Nephron (organoid): ENCODE data around the gene AIF1.

Experiments used
- H3K27ac Mint-ChIP-seq, 3 experiments: 2 replicates each; pipeline ENCODE4 v1.8.0; 2020; ENCODE audit warnings: mixed read lengths in 3 of 3, mild to moderate bottlenecking in 2 of 3, moderate library complexity in 1 of 3
- H3K27me3 Mint-ChIP-seq: 2 replicates; pipeline ENCODE4 v1.8.0; 2021; ENCODE audit warnings: low read depth, mild to moderate bottlenecking, moderate library complexity, mixed read lengths
- H3K36me3 Mint-ChIP-seq: 2 replicates; pipeline ENCODE4 v1.8.0; 2020; ENCODE audit warnings: low read depth, mixed read lengths
- H3K4me1 Mint-ChIP-seq: 2 replicates; pipeline ENCODE4 v1.8.0; 2020; ENCODE audit warnings: mixed read lengths
- H3K4me3 Mint-ChIP-seq, 3 experiments: 2 replicates each; pipeline ENCODE4 v1.8.0; 2020; ENCODE audit warnings: mild to moderate bottlenecking in 3 of 3, mixed read lengths in 3 of 3, moderate library complexity in 2 of 3
- H3K9me3 Mint-ChIP-seq: 2 replicates; pipeline ENCODE4 v1.8.0; 2020; ENCODE audit warnings: mixed read lengths
- TF ChIP-seq, protein P1 (sequence below), 3 experiments: fragments of 200-600 bp; sonication (generic); IDR thresholded peaks; one replicate each; pipeline ENCODE4 v1.5.0; 2021; ENCODE audit warnings: antibody characterized with exemption in 3 of 3; ENCODE audit not compliant: unreplicated experiment in 3 of 3

Gene AIF1

DNA sequence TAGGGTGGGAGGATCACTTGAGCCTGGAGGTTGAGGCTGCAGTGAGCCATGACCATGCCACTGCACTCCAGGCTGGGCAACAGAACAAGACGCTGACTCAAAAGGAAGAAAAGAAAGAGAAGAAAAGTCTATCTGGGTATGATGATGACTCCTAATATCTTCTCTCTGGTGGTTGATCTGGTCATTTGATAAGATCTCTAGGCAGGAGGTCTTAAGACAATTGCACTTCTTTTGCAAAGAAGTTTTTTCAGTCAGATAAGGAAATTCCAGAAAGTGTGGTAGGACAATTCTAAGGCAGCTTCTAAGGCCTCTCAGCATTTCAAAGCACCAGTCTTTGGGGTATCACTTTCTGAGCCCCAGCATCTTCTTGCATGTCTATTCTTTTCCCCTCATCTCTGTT is 7.7 kb upstream of the AIF1 start:
- no peaks in the 10 kb centered on the region for H3K36me3 Mint-ChIP-seq
- no peak overlapping the region for H3K4me3 Mint-ChIP-seq
- H3K9me3 Mint-ChIP-seq = no peaks in the 10 kb centered on the region
- H3K27me3 Mint-ChIP-seq = no peaks in the 10 kb centered on the region
- H3K4me1 Mint-ChIP-seq = peaks cover 15% of the 10 kb centered on the region
- H3K27ac Mint-ChIP-seq = no peak overlapping the region
- TF ChIP-seq, protein P1, sequence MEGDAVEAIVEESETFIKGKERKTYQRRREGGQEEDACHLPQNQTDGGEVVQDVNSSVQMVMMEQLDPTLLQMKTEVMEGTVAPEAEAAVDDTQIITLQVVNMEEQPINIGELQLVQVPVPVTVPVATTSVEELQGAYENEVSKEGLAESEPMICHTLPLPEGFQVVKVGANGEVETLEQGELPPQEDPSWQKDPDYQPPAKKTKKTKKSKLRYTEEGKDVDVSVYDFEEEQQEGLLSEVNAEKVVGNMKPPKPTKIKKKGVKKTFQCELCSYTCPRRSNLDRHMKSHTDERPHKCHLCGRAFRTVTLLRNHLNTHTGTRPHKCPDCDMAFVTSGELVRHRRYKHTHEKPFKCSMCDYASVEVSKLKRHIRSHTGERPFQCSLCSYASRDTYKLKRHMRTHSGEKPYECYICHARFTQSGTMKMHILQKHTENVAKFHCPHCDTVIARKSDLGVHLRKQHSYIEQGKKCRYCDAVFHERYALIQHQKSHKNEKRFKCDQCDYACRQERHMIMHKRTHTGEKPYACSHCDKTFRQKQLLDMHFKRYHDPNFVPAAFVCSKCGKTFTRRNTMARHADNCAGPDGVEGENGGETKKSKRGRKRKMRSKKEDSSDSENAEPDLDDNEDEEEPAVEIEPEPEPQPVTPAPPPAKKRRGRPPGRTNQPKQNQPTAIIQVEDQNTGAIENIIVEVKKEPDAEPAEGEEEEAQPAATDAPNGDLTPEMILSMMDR (IDR thresholded peaks at IDR 0.05; ENCODE audit: unreplicated experiment in 3 of 3) = no peak

DNA sequence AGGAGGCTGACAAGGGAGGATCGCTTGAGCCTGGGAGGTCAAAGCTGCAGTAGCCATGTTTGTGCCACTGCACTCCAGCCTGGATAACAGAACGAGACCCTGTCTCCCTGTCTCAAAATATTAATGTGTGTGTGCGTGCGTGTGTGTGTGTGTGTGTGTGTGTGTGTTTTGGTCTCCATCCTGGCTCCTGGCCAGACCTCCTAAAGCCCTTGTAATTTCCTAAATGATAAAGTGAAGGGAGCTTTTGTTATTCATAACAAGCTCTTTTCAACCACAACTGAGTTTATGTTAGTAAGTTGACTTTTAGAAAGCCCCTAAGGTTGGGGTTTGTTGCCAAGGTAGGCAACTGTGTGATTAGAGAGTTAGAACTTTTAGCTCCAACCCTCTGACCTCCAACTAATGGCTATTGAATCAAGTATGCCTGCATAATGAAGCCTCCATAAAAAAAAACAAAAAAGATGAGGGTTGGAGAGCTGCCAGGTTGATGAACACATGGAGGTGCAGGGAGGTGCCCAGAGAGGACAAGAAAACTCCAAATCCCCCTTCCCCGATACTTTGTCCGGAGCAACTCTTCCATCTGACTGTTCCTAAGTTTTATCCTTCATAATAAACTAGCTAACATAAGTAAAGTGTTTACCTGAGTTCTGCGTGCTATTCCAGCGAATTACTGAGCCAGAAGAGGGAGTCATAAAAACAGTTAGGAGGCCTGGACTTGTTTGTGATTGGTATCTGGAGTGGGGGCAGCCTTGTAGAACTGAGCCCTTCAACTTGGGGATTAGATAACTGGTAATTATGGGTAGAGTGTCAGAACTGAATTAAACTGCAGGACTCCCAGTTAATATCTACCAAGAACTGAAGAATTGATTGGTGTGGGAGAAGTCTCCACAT is 5.3 kb upstream of the AIF1 start:
- peaks cover 17% of the 10 kb centered on the region for H3K4me1 Mint-ChIP-seq
- H3K4me3 Mint-ChIP-seq = no peak overlapping the region
- TF ChIP-seq, protein P1 (IDR thresholded peaks at IDR 0.05; ENCODE audit: unreplicated experiment in 3 of 3) = no peak
- H3K36me3 Mint-ChIP-seq = no peaks in the 10 kb centered on the region
- H3K9me3 Mint-ChIP-seq = no peaks in the 10 kb centered on the region
- no peaks in the 10 kb centered on the region for H3K27me3 Mint-ChIP-seq
- H3K27ac Mint-ChIP-seq = peak overlapping the region; percentile 64 to 87 (median 83)

DNA sequence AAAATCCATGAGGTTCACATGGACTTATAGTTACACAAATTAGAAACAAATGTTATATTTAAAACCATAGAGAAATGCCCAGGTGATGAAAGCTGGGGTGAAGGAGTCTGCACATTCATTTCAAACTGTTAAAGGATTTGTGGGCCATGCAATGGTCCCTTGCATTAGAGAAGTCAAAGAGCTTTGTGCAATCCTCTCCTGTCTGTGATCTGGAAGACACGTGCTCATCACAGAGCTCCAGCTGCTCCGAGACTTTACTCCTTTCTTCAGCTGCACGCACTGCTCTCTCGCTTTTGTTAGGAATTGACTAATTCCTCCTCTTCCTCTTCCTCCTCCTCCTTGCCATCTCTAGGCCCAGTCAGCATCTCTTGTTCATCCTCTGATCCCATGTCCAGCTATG is 4.1 kb upstream of the AIF1 start:
- H3K9me3 Mint-ChIP-seq = no peaks in the 10 kb centered on the region
- no peak overlapping the region for H3K4me3 Mint-ChIP-seq
- H3K27me3 Mint-ChIP-seq = no peaks in the 10 kb centered on the region
- TF ChIP-seq, protein P1 (IDR thresholded peaks at IDR 0.05; ENCODE audit: unreplicated experiment in 3 of 3) = no peak
- no peaks in the 10 kb centered on the region for H3K36me3 Mint-ChIP-seq
- H3K27ac Mint-ChIP-seq = peak overlapping the region; percentile 5 to 24 (median 12)
- peaks cover 21% of the 10 kb centered on the region for H3K4me1 Mint-ChIP-seq

DNA sequence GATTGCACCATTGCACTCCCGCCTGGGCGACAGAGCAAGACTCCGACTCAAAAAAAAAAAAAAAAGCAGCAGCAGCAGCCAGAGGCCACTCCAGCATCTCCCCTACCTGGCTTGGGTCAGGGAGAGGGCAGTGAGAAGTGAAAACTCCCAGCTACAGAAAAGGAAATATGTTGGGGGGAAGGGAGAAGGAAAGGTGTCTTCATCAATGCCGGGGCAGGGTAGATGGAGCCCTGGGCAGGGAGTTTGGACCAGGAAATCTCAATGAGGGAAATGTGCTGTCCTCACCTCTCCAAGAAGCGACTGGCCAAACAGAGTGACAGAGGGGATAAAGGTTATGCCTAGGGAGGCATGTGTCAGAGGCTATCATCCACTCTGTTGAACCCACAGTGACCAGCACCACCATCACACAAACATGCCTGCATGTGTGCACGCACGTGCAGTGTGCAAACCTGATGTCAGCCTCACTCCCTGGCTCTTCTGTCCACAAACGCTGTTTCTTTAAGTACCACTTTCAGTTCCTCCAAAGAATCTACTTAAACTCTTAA is 887 bp upstream of the AIF1 start:
- H3K27ac Mint-ChIP-seq = peak overlapping the region; percentile 78 to 94 (median 86)
- H3K4me3 Mint-ChIP-seq = no peak overlapping the region

DNA sequence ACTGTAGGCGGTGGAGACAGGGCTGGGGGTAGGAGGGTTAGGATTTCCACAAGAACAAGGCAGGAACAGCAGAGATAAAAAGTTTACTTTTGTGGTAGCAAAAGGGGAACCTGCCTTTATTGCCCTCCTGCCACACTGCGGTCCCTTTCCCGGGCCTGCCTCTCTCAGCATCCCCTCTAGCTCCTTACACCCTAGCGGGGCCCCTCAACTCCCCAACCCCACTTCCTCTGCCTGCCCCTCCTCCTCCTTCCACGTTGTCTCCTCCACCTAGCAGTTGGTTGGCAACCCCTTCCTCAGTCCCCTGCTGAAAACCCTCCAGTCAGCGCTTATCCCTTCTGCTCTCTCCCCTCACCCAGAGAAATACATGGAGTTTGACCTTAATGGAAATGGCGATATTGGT is 714 bp downstream of the AIF1 start:
- H3K9me3 Mint-ChIP-seq = no peaks in the 10 kb centered on the region
- peak overlapping the region; percentile 78 to 94 (median 86) for H3K27ac Mint-ChIP-seq
- H3K4me3 Mint-ChIP-seq = peak overlapping the region; percentile 53 to 69 (median 57)
- TF ChIP-seq, protein P1 (IDR thresholded peaks at IDR 0.05; ENCODE audit: unreplicated experiment in 3 of 3) = no peak
- H3K36me3 Mint-ChIP-seq = no peaks in the 10 kb centered on the region
- H3K4me1 Mint-ChIP-seq = peaks cover 20% of the 10 kb centered on the region
- H3K27me3 Mint-ChIP-seq = no peaks in the 10 kb centered on the region

More for the DNA sequence above, 887 bp upstream of the AIF1 start:
- TF ChIP-seq, protein P1 (IDR thresholded peaks at IDR 0.05; ENCODE audit: unreplicated experiment in 3 of 3) = no peak
- Mint-ChIP-seq H3K36me3 (no peaks in the 10 kb centered on the region), H3K9me3 (no peaks in the 10 kb centered on the region), H3K27me3 (no peaks in the 10 kb centered on the region), H3K4me1 (peaks cover 29% of the 10 kb centered on the region)
